HEK293 (cell line): ENCODE results near the gene SCN5A.

Source experiments
- CTCF ChIA-PET: fragments of 350-600 bp; formaldehyde crosslinking; extraction: SDS; loops from one replicate; lab custom pipeline; 2021; ENCODE audit warnings: antibody characterized with exemption; lab: Yijun Ruan, JAX
- POLR2A ChIA-PET: fragments of 300-600 bp; formaldehyde crosslinking; extraction: SDS; loops from one replicate; lab custom pipeline; 2020; ENCODE audit warnings: antibody characterized with exemption, inconsistent platforms; lab: Yijun Ruan, JAX
- H3K27ac ChIP-seq: fragments of 200-500 bp; sonication (Bioruptor generic); 2 replicates; pipeline ENCODE4 v1.5.1; 2014; ENCODE audit warnings: low read depth, low read length, control low read depth, inconsistent platforms; ENCODE audit errors: extremely low read depth
- H3K36me3 ChIP-seq, 2 experiments: fragments of 200-500 bp in 1 of 2; sonication (Bioruptor generic) in 1 of 2; 1 replicate in 1 of 2; 2 replicates in 1 of 2; pipeline ENCODE4 v1.5.1; 2014 to 2017; ENCODE audit warnings: inconsistent platforms in 2 of 2, low read length in 2 of 2; ENCODE audit not compliant: control insufficient read depth in 2 of 2, insufficient read depth in 1 of 2
- H3K4me1 ChIP-seq: fragments of 200-500 bp; sonication (Bioruptor generic); 2 replicates; pipeline ENCODE4 v1.5.1; 2014; ENCODE audit warnings: mild to moderate bottlenecking, low read length, inconsistent platforms; ENCODE audit not compliant: control insufficient read depth, insufficient read depth
- H3K4me3 ChIP-seq: 2 replicates; pipeline ENCODE4 v1.5.1; 2011; ENCODE audit warnings: low read depth, mild to moderate bottlenecking, control low read depth, low read length, moderate library complexity
- H3K9me3 ChIP-seq: fragments of 200-500 bp; sonication (Bioruptor generic); 2 replicates; pipeline ENCODE4 v1.5.1; 2014; ENCODE audit warnings: low read depth, low read length, inconsistent platforms; ENCODE audit not compliant: control insufficient read depth, insufficient read depth
- FEZF1 ChIP-seq: fragments of 450-650 bp; formaldehyde crosslinking; IDR thresholded peaks from 2 replicates; pipeline ENCODE4 v1.5.1; 2016; ENCODE audit warnings: missing biosample characterization, missing genetic modification characterization
- HOXA7 ChIP-seq: sonication (generic); formaldehyde crosslinking; IDR thresholded peaks from 2 replicates; pipeline ENCODE4 v1.8.1; 2022; ENCODE audit warnings: missing genetic modification reagents, borderline replicate concordance
- MYNN ChIP-seq: fragments of 450-650 bp; formaldehyde crosslinking; IDR thresholded peaks from 2 replicates; pipeline ENCODE4 v1.5.1; 2016; ENCODE audit warnings: missing biosample characterization, missing genetic modification characterization, borderline replicate concordance
- ZBTB21 ChIP-seq: fragments of 450-650 bp; formaldehyde crosslinking; IDR thresholded peaks from 2 replicates; pipeline ENCODE4 v1.5.1; 2017; ENCODE audit warnings: missing biosample characterization, missing genetic modification characterization
- ZFP41 ChIP-seq: fragments of 450-650 bp; formaldehyde crosslinking; IDR thresholded peaks from 2 replicates; pipeline ENCODE4 v1.5.1; 2016; ENCODE audit warnings: missing biosample characterization, missing genetic modification characterization, borderline replicate concordance
- ZNF10 ChIP-seq: fragments of 450-650 bp; formaldehyde crosslinking; IDR thresholded peaks from 2 replicates; pipeline ENCODE4 v1.5.1; 2017; ENCODE audit warnings: missing biosample characterization, missing genetic modification characterization
- ZNF112 ChIP-seq: fragments of 450-650 bp; formaldehyde crosslinking; IDR thresholded peaks from 2 replicates; pipeline ENCODE4 v1.5.0; 2017; ENCODE audit warnings: missing biosample characterization, missing genetic modification characterization
- ZNF16 ChIP-seq: fragments of 450-650 bp; formaldehyde crosslinking; IDR thresholded peaks from 2 replicates; pipeline ENCODE4 v1.5.1; 2016; ENCODE audit warnings: low read depth, missing biosample characterization, missing genetic modification characterization
- ZNF202 ChIP-seq: fragments of 450-650 bp; formaldehyde crosslinking; IDR thresholded peaks from 2 replicates; pipeline ENCODE4 v1.5.1; 2016; ENCODE audit warnings: missing biosample characterization, missing genetic modification characterization, borderline replicate concordance
- ZNF521 ChIP-seq: fragments of 450-650 bp; formaldehyde crosslinking; IDR thresholded peaks from 2 replicates; pipeline ENCODE4 v1.5.1; 2017; ENCODE audit warnings: missing biosample characterization, mild to moderate bottlenecking, missing genetic modification characterization
- ZNF558 ChIP-seq: fragments of 450-650 bp; formaldehyde crosslinking; IDR thresholded peaks from 2 replicates; pipeline ENCODE4 v1.5.1; 2016; ENCODE audit warnings: missing biosample characterization, missing genetic modification characterization
- ZNF585B ChIP-seq: fragments of 450-650 bp; formaldehyde crosslinking; IDR thresholded peaks from 2 replicates; pipeline ENCODE4 v1.5.1; 2016; ENCODE audit warnings: missing biosample characterization, missing genetic modification characterization
- ZNF623 ChIP-seq: fragments of 450-650 bp; formaldehyde crosslinking; IDR thresholded peaks from 2 replicates; pipeline ENCODE4 v1.5.1; 2016; ENCODE audit warnings: missing biosample characterization, missing genetic modification characterization
- ZNF76 ChIP-seq: fragments of 450-650 bp; formaldehyde crosslinking; IDR thresholded peaks from 2 replicates; pipeline ENCODE4; 2016; ENCODE audit warnings: low read depth, missing biosample characterization, missing genetic modification characterization, borderline replicate concordance
- ZXDB ChIP-seq: fragments of 450-650 bp; formaldehyde crosslinking; IDR thresholded peaks from 2 replicates; pipeline ENCODE4 v1.5.1; 2016; ENCODE audit warnings: missing biosample characterization, missing genetic modification characterization
- TF ChIP-seq, protein P1 (sequence below): fragments of 450-650 bp; formaldehyde crosslinking; IDR thresholded peaks from 2 replicates; pipeline ENCODE4 v1.5.1; 2016; ENCODE audit warnings: missing biosample characterization, missing genetic modification characterization
- TF ChIP-seq, protein P2 (sequence below): fragments of 450-650 bp; formaldehyde crosslinking; IDR thresholded peaks from 2 replicates; pipeline ENCODE4 v1.5.1; 2016; ENCODE audit warnings: missing biosample characterization, missing genetic modification characterization
- TF ChIP-seq, protein P3 (sequence below): fragments of 450-650 bp; formaldehyde crosslinking; IDR thresholded peaks from 2 replicates; pipeline ENCODE4 v1.5.1; 2016; ENCODE audit warnings: missing biosample characterization, missing genetic modification characterization
- TF ChIP-seq, protein P4 (sequence below): fragments of 450-650 bp; IDR thresholded peaks from 2 replicates; pipeline ENCODE4 v1.5.1; 2018; ENCODE audit warnings: missing biosample characterization, missing genetic modification characterization
- TF ChIP-seq, protein P5 (sequence below): fragments of 450-650 bp; formaldehyde crosslinking; IDR thresholded peaks from 2 replicates; pipeline ENCODE4 v1.5.1; 2016; ENCODE audit warnings: missing biosample characterization, missing genetic modification characterization

The SCN5A gene

DNA sequence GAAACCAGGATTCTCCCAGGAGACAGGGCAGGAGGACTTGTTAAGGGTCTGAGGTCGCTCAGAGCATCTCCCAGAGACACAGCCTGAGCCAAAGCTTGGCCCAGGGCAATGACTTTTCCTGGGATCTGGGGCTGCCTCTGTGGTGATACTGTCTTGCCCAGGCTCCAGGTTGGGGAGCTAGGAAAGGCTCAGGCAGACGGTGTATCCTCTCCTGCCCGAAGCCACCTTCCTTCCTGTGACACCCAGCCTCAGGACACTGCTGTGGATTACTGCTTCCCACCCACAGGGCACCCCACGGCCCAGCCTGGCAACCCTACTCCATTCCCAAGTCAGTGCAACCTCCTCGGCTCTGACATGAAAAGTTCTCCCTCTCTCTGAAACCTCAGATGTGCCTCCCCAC, 31.9 kb downstream of the SCN5A start:
- H3K9me3 ChIP-seq = no peaks in the 10 kb centered on the region
- CTCF ChIA-PET = interaction anchor here (0.7 kb wide), 1 partner anchor 39 kb away, joined by 4 read pairs; no protein-coding TSS in a partner anchor
- TF ChIP-seq, protein P1, sequence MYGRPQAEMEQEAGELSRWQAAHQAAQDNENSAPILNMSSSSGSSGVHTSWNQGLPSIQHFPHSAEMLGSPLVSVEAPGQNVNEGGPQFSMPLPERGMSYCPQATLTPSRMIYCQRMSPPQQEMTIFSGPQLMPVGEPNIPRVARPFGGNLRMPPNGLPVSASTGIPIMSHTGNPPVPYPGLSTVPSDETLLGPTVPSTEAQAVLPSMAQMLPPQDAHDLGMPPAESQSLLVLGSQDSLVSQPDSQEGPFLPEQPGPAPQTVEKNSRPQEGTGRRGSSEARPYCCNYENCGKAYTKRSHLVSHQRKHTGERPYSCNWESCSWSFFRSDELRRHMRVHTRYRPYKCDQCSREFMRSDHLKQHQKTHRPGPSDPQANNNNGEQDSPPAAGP = no peak
- no peak for TF ChIP-seq FEZF1
- TF ChIP-seq ZNF558 = no peak
- no peak for TF ChIP-seq ZXDB
- TF ChIP-seq ZNF112 (tag by site-specific recombination) = no peak
- TF ChIP-seq, protein P2, sequence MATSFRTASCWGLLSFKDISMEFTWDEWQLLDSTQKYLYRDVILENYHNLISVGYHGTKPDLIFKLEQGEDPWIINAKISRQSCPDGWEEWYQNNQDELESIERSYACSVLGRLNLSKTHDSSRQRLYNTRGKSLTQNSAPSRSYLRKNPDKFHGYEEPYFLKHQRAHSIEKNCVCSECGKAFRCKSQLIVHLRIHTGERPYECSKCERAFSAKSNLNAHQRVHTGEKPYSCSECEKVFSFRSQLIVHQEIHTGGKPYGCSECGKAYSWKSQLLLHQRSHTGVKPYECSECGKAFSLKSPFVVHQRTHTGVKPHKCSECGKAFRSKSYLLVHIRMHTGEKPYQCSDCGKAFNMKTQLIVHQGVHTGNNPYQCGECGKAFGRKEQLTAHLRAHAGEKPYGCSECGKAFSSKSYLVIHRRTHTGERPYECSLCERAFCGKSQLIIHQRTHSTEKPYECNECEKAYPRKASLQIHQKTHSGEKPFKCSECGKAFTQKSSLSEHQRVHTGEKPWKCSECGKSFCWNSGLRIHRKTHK = no peak
- no peaks in the 10 kb centered on the region for H3K4me1 ChIP-seq
- no peaks in the 10 kb centered on the region for H3K36me3 ChIP-seq
- POLR2A ChIA-PET = no interaction called here
- H3K27ac ChIP-seq = no peak overlapping the region
- H3K4me3 ChIP-seq = no peak overlapping the region

DNA sequence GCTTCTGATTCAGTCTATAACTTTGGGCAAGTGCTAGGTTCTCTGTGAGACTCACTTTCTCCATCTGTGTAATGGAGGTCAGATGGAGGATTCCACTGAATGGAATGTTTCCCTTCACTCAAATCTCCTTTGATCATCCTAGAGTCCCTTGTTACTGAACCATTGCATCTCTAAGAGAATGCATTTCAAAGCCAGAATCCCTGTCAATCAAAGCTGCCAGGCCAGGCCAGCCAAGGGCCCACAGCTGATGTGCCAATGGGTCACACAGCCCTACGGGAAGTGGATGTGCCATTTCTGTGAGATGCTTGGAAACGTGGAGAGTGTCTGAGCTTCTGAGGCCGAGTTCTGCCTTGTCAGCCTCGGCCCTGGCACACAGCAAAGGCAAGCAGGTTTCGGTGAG, 32.4 kb downstream of the SCN5A start:
- TF ChIP-seq ZNF76 (tag by site-specific recombination) (no peak), ZNF16 (no peak), ZFP41 (tag by site-specific recombination) (no peak), ZNF10 (tag by site-specific recombination) (no peak), ZNF585B (tag by site-specific recombination) (no peak), HOXA7 (CRISPR knock-in tag) (no peak), ZNF202 (tag by site-specific recombination) (no peak), ZNF521 (no peak), ZNF623 (no peak), MYNN (tag by site-specific recombination) (no peak), ZBTB21 (tag by site-specific recombination) (no peak)
- TF ChIP-seq, protein P3, sequence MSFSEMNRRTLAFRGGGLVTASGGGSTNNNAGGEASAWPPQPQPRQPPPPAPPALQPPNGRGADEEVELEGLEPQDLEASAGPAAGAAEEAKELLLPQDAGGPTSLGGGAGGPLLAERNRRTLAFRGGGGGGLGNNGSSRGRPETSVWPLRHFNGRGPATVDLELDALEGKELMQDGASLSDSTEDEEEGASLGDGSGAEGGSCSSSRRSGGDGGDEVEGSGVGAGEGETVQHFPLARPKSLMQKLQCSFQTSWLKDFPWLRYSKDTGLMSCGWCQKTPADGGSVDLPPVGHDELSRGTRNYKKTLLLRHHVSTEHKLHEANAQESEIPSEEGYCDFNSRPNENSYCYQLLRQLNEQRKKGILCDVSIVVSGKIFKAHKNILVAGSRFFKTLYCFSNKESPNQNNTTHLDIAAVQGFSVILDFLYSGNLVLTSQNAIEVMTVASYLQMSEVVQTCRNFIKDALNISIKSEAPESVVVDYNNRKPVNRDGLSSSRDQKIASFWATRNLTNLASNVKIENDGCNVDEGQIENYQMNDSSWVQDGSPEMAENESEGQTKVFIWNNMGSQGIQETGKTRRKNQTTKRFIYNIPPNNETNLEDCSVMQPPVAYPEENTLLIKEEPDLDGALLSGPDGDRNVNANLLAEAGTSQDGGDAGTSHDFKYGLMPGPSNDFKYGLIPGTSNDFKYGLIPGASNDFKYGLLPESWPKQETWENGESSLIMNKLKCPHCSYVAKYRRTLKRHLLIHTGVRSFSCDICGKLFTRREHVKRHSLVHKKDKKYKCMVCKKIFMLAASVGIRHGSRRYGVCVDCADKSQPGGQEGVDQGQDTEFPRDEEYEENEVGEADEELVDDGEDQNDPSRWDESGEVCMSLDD (tag by site-specific recombination) = no peak
- TF ChIP-seq, protein P4, sequence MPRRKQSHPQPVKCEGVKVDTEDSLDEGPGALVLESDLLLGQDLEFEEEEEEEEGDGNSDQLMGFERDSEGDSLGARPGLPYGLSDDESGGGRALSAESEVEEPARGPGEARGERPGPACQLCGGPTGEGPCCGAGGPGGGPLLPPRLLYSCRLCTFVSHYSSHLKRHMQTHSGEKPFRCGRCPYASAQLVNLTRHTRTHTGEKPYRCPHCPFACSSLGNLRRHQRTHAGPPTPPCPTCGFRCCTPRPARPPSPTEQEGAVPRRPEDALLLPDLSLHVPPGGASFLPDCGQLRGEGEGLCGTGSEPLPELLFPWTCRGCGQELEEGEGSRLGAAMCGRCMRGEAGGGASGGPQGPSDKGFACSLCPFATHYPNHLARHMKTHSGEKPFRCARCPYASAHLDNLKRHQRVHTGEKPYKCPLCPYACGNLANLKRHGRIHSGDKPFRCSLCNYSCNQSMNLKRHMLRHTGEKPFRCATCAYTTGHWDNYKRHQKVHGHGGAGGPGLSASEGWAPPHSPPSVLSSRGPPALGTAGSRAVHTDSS (tag by site-specific recombination) = no peak
- TF ChIP-seq, protein P5, sequence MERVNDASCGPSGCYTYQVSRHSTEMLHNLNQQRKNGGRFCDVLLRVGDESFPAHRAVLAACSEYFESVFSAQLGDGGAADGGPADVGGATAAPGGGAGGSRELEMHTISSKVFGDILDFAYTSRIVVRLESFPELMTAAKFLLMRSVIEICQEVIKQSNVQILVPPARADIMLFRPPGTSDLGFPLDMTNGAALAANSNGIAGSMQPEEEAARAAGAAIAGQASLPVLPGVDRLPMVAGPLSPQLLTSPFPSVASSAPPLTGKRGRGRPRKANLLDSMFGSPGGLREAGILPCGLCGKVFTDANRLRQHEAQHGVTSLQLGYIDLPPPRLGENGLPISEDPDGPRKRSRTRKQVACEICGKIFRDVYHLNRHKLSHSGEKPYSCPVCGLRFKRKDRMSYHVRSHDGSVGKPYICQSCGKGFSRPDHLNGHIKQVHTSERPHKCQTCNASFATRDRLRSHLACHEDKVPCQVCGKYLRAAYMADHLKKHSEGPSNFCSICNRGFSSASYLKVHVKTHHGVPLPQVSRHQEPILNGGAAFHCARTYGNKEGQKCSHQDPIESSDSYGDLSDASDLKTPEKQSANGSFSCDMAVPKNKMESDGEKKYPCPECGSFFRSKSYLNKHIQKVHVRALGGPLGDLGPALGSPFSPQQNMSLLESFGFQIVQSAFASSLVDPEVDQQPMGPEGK (tag by site-specific recombination) = no peak
- no peaks in the 10 kb centered on the region for H3K9me3 ChIP-seq
- ChIA-PET POLR2A (no interaction called here), CTCF (interaction anchor here (0.7 kb wide), 1 partner anchor 40 kb away, joined by 4 read pairs; no protein-coding TSS in a partner anchor)
- no peaks in the 10 kb centered on the region for H3K4me1 ChIP-seq
- H3K27ac ChIP-seq = no peak overlapping the region
- no peaks in the 10 kb centered on the region for H3K36me3 ChIP-seq
- H3K4me3 ChIP-seq = no peak overlapping the region
